Measurements from ENCODE around the gene SUSD5.
"Not testable (repeated sequence)": the region's sequence is repeated elsewhere in the genome, so short reads cannot be mapped to it uniquely, and the experiment has no call there.

The SUSD5 gene

DNA sequence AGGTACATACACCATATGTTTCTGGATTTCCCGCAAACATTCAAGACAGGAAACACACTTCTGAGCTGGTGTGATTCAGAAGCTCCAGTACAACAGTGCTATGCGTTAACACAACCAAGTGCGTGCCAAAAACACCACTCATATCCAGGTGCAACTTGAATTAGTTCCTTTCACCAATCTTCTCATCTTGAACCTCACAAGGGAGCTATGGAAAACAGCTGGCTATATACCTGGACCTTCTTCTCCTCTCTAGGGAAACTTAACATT lies 31.3 kb downstream of the SUSD5 start:
- DNase-seq = no peak

DNA sequence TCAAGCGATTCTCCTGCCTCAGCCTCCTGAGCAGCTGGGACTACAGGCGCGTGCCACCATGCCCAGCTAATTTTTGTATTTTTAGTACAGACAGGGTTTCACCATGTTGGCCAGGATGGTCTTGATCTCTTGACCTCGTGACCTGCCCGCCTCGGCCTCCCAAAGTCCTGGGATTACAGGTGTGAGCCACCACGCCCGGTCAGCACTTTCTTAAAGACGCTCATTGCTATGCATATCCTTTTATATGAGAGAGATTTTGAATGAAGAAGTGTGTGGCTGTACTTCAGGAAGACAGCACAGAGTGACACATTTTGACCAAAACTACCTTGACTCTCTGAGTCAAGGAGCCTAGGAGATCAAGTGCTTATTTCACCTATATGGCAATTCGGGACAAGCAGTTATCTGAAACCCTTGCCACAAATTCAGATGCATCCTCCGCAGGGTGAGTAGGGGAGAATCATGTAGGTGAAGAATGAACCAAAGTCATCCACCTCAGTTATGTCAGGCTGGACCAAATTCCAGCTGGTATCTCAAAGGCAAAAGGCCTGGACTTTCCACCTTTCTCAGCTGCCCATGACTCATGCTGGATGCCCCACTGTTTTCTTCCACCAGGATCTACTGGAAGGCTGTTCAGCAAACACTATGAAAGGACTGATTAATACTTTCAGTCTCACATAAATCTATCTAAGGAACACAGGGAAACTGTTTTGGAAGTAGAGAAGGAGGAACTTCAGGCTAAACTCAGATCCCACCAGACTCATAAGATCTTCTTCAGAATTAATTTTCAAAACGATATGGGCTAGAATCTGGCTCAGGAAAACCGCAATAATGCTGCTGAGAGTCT lies 31.9 kb downstream of the SUSD5 start:
- no peak for DNase-seq

DNA sequence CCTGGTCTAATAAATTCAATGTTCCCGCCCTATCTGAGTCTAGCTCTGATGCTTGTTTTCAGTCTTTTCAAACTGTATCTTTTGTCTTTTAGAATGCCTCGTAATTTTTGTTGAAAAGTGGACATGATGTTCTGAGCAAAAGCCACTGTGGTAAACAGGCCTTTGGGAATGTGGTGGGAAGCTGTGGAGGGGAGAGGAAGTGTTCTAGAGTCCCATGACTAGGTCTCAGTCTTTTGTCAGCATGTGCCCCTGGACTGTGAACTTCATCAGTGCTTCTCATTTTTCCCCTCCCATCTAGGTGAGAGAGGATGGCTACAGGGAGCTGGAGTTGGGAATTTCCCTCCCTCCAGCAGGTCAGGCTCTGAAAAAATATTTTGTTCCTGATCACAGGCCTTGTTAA lies 33.7 kb downstream of the SUSD5 start:
- DNase-seq = no peak

- DNase-seq = not testable (repeated sequence)
Measured at GRCh38 chr3:33181641-33182040, 37.0 kb downstream of the SUSD5 start.

- DNase-seq = no peak
Measured at GRCh38 chr3:33181229-33181628, 37.4 kb downstream of the SUSD5 start.

GRCh38 chr3:33179132-33179531 lies 39.5 kb downstream of the SUSD5 start:
- DNase-seq = no peak

DNA sequence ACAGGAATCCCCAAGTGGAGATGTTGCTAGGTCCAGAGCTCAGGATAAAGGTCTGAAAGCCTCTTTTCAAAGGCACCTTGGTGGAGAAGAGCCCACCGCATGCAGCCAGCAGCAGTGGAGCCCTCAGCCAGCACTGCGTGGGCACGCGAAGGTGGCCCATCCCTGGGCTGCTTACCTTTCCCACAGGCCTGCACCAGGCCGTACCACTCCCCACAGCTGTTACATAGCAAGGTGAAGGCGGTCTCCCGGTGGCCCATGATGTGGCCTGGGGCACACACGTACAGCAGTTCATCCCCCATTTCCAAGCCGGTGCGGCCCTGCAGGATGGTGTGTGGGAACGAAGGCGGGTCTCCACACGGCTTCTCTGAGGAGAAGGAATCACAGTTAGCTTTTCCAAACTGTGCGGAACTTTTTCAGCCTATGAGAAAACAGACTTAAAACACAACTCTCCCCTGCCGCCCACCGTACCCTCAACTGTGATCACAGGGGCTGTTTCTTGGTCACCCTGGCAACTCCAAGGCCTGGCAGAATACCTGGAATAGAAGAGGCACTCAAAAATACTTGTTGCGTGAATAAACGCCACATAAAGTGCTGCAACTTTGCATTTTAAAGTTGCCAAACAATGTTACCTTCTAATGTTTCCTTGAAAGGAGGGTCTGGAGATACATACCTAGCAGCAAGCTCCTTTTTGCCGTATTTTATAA lies 43.7 kb downstream of the SUSD5 start:
- no peak for DNase-seq

GRCh38 chr3:33174095-33174494 lies 44.5 kb downstream of the SUSD5 start:
- no peak for DNase-seq

DNA sequence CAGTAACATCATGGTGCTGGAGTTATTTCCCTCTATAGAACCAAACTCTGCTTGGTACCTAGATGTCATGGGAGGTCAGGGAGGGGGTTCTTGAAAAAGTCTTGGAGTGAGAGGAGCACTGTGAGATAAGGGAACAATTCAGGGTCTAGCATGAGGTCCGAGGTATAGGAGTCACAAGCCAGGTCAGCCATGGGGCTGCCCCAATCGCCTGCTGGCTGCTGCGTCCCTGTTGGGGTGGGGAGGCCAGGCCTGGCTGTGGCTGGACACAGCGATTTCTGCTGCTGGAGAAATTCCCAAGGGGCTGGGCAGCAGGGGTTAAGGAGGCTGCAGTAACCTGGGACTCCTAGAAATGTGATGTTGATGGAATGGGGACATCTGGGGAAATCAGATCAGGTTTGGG lies 44.9 kb downstream of the SUSD5 start:
- no peak for DNase-seq

DNA sequence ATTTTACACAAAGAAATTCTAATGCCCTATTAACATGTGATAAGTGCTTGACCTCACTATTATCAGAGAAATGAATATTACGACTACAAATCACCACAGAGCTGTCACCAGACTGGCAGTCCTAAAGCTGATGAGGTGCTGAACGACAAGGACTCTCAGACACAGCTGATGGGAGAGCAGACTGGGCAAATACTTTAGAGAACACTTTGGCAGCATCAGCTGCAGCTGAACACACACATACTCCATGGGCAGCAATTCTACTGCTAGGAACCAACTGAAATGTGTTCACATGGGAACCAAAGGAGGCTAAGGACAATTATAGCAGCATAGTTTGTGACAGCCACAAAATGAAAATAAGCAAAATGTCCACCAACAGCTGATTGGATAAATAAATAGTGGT lies 45.5 kb downstream of the SUSD5 start:
- DNase-seq = no peak

- peak in 1 of 5 donors; percentile 48 for DNase-seq
Measured at GRCh38 chr3:33171580-33171979, 47.0 kb downstream of the SUSD5 start.

DNA sequence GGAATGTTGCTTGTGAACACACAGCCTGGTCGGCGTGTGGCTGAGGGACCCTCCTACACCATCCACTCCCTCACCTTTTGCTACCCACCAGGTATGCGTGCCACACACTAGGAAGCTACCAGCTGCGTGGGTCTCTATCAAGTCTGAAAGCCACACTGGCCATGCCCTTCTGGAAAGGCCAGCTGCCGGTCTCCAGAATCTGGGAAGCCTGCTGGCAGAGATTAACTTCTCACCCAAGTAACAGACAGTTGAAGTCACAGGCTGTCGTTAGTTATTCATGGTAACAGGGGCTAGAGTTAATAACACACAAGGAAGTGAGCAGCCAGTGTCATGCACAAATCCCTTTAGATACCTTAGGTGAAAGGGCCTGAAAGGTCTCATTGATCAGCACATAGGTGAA lies 48.1 kb downstream of the SUSD5 start:
- DNase-seq = no peak

DNA sequence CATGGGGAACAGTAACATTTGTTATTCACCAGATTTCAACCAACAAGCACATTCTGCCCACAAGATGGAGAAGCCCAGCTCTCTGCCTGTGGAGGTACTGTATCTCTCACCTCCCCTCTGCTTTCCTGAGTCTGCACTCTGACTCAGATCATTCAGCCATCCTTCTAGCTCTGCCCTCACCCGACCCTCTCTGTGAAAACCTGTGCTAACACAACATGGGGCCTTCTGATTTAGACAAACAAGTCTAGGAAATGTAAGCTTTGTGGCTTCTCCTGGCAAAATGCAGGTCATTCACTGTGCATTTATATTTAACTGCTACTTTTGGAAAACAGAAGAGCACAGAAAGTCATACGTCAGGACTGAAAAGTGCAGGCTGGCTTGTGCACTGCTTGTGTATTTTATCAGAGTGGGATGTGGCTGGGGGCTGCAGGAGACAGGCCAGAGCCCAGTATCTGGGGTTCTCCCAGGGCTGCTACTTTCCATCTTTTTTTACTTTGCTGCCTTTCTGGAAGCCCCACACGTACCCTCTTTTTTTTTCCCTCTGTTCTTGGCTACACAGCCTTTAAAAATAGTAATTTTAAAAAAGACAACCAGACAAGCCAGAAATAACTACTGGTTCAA lies 50.8 kb downstream of the SUSD5 start:
- no peak for DNase-seq

DNA sequence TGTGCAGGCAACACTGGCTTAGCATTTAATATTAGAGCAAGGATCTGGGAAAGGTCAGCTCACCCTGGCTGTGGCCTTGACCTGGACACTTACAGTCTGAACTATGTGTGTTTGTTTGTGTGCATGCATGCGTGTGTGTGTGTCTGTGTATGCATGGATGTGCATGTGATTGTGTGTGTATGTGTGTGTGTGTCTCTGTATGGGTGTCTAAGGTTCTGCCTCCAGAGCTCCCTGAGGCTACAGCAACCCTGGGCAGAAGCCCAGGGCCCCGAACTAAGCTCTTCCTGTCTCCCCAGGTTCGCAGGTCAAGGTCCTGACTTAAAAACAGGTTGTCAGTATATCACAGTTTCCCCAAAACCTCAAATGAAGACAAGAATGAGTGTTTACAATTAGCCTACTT lies 51.3 kb downstream of the SUSD5 start:
- no peak for DNase-seq

DNA sequence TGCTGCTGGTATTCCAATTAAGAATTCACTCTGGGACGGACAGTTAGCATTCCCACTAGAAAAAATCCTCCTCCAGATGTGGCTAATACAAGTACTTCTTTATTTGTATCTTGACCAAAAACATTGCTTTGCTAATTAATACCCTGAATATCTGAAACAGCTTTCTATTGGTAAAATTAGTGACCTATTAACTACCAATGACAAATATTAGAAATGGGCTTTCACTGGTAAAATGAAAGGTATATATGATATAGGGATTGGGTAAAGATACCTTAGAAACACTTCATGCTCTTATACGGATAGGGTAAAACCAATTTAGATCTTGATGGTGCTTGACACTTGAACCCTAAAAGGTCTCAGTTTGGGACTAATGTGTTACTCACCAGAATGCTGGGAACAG lies 52.5 kb downstream of the SUSD5 start:
- DNase-seq = no peak

DNA sequence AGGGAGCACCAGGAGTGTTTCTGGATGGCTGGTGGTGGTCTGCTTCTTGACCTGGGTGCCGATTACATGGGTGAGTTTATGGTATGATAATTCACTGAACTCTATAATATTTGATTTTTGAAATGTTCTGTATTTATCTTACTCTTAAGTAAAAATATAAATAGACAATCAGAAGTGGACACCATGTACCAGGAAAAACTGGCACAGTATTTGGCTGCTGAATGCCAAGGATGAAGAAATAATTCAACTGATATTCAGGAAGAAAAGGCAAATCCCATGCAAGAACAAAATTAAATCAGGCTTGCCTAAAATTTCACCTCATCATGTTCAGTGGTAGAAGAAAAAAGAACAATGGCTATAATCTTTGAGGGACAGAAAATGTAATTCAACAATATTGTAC lies 53.2 kb downstream of the SUSD5 start:
- DNase-seq = no peak

DNA sequence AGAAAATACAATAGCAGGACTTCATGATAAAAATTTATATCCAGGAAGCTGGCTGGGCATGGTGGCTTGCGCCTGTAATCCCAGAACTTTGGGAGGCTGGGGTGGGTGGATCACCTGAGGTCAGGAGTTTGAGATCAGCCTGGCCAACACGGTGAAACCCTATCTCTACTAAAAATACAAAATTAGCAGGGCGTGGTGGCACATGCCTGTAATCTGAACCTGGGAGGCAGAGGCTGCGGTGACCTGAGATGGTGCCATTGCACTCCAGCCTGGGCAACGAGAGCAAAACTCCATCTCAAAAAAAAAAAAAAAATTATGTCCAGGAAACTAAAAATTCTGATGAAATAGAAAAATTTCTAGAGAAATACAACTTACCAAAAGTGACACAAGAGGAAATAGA lies 56.0 kb downstream of the SUSD5 start:
- DNase-seq = not testable (repeated sequence)

DNA sequence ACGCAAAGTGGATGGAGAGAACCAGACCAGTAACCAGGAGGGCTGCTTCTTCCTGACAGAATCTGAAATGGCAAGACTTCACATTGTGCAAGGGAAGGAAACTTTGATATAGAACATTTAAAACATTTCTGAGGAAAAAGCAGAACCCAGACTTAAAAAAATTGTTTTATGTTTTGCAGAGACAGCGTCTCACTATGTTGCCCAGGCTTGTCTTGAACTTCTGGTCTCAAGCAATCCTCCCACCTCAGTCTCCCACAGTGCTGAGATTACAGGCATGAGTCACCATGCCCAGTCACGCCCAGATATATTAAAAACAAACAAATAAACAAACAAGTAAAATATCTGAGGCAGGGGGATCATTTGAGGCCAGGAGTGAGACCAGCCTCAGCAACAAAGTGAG lies 58.6 kb downstream of the SUSD5 start:
- DNase-seq = no peak

DNA sequence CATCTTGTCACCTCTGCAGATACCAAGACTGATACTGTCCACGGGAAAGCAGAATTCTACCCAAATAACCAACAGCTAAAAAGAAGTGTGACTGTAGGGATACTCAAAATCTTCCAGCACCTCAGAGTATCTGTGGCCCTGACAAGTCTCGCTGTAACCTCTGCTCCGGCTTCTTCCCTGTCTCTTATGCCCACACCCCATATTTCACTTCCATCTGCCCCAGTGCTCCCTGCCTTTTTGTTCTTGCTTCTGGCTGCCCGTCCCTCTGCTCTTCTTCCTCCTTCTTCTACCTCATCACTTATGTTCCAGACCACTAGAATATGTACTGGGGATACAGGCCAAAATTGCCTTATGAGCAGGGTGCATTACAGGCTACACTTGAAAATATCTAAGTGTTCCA lies 59.4 kb downstream of the SUSD5 start:
- no peak for DNase-seq

DNA sequence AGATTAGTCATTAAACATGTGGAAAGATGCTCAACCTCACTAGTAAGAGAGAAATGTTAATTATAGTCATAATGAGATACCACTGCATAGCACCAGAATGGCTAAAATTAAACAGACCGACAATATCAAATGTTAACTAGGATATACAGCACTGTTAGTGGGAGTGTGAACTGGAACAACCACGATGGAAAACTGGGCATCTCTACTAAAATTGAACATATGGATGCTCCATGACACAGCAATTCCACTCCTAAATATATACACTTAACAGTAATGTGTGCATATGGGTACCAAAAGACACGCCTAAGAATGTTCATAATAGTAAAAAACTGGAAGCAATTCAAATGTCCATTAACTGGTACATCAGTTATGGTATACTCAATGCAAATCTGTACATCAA lies 63.3 kb downstream of the SUSD5 start:
- no peak for DNase-seq

DNA sequence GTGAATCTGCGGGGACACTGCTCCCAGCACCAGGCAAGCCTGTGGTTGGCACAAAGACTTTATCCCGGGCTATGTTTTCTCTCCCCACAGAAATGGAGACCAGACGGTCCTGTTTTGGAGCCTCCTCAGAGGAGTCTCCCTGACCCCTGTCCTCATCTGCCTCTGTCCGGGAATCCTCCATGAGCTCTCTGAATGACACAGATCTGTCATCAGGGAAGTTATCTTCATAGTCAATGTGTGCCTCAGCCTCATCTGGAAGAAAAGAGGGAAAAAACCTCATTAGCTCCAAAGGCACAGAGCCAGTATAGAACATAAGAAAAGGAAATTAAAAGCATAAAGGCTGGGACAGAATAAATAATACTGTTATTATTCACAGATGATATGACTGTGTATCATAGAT lies 64.8 kb downstream of the SUSD5 start:
- DNase-seq = no peak

DNA sequence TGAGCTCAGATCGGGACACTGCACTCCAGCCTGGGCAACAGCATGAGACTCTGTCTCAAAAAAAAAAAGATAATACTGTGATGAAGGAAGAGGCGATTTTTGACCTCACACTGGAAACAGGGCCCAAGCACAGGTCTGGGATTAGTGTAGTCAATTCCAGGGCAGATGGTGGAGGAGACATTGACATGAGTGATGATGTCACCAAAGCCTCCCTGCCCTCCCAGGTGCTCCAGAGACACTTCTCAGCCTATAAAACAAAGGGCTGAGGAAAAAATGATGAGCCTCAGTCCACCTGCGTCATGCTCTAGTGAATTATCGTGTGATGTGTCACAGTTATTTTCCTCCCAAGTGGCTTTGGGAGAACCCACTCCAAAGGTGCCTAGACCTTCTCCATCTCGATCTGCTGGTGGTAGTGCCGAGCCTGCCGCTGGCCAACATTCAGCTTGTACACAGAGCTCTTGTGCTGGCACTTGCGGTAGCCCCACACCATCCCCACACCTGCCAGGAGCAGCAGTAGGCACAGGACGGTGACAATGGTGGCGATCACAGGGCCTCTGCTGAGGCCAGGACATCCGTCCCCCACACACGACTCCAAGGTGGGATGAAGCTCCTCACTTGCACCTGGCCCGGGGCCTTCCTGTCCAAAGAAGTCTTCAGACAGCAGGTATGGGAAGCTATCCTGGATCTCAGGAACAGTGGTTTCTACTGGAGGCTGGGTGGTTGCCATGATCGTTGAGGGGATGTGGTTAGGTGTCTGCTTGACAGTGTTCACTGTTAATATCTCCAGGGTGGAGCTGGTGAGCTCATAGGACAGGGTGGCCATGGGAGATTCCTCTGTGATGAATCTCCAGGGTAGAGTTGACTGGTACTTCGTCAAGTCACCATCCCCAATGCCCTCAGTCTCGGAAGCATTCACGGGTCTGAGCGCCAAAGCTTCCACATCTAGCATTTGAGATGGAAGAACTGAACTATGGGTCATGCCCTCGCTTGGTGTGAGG lies 65.9 kb downstream of the SUSD5 start:
- DNase-seq = no peak

- DNase-seq = no peak
Measured at GRCh38 chr3:33149342-33149741, 69.3 kb downstream of the SUSD5 start.

Data from T-helper 1 cell (primary cell).